GM12872 (cell line): ENCODE data around the gene NCK2.

Experiments
- TF ChIP-seq, protein P1 (sequence below): IDR thresholded peaks from 3 replicates; pipeline ENCODE4 v1.5.1; 2011; ENCODE audit warnings: low read depth, mild to moderate bottlenecking, low read length, moderate library complexity; ENCODE audit not compliant: insufficient read depth

Gene NCK2

DNA sequence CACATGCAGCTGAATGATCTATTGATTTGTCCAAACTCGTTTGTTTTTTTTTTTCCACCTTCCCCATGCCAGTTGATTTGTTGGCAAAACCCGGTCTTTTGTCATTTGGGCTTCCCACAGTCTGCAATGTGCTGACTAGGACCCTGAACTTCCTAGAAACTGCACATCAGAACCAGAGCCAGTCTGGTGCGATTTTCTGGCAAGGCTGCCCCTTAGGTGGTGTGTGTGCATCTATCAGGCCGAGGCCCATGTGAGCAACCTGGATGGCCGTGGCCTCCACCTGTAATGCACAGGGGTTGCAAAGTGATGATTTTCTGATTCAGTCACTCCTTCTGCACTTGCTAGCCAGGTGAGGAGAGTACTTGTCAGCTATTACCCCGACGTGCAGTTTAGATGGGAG is 47.8 kb downstream of the NCK2 start:
- TF ChIP-seq, protein P1, sequence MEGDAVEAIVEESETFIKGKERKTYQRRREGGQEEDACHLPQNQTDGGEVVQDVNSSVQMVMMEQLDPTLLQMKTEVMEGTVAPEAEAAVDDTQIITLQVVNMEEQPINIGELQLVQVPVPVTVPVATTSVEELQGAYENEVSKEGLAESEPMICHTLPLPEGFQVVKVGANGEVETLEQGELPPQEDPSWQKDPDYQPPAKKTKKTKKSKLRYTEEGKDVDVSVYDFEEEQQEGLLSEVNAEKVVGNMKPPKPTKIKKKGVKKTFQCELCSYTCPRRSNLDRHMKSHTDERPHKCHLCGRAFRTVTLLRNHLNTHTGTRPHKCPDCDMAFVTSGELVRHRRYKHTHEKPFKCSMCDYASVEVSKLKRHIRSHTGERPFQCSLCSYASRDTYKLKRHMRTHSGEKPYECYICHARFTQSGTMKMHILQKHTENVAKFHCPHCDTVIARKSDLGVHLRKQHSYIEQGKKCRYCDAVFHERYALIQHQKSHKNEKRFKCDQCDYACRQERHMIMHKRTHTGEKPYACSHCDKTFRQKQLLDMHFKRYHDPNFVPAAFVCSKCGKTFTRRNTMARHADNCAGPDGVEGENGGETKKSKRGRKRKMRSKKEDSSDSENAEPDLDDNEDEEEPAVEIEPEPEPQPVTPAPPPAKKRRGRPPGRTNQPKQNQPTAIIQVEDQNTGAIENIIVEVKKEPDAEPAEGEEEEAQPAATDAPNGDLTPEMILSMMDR = no peak

DNA sequence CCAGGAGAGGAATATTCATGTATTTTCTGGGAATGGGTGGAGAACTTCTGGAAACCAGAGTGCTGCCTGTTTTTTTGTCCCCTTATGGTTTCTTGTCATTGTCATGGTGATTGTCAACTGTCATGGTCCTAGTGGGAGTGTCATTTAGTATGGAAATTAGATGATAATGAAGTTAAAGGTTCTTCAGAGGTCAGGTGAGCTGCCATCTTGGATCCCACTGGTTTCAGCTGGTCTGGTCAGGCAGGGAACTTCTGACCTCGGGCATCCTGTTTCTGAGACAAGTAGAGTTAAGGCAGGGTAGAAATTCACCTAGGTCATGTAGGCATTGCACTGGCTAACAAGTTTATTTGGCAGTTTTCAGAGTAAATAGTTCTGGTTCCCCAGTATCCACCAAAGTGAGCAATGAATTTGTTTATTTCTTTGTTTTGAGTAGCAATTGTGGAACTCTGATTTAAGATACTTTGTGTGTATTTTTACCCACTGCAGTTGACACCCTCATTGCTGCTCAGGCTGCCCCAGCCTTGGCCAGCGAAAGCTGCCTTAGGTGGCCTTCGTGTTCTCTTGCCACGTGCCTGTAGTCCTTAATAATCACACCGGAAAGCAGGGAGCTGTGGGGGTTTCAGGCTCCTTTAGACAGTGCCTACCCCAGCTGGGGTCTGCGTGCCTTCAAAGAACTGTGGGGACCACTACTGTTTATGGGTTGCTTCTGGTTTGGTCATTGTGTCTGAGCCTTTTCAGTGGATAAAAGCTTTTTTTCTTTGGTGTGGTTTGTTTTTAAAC is 48.7 kb downstream of the NCK2 start:
- TF ChIP-seq, protein P1 = no peak

DNA sequence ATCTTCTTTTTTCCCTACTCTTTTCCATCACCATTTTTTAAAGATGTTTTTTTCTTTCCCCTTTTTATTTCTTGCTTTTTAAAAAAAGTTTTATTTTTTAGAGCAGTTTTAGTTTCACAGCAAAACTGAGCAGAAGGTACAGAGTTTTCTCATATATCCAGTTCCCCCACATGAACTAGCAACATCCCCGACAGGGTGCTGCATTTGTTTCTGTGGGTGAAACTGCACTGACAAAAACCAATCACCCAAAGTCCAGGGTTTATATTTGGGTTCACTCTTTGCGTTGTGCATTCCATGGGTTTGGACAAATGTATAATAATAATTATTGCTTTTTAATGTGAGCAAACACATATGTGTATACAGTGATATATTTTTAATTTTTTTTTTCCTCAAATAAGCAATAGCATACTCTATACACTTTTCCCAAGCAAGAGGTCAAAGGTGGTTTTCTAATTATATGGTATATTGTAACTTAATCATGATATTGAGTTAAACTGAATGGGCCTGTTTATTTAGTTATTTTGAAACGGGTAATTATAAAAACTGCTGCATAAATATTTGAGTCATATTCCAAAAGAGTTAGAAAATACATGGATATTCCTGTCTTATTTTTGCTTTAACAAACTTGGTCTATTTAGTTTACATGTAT is 50.3 kb downstream of the NCK2 start:
- TF ChIP-seq, protein P1 = no peak

DNA sequence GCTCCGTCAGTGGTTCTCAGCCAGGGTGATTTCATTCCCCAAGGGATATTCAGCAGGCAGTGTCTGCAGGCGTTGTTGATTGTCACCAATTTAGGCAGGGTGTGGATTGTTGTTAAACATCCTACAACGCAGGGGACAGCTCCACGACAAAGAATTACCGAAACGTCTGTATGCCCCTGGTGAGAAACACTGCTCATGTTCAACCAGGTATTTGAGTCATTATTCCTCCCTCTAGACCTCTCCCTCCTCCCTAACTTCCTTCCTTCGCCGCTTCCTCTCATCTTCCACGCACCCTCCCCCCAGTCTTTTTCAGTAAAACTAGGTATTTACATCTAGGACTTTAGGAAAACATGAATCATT is 50.8 kb downstream of the NCK2 start:
- TF ChIP-seq, protein P1 = no peak

DNA sequence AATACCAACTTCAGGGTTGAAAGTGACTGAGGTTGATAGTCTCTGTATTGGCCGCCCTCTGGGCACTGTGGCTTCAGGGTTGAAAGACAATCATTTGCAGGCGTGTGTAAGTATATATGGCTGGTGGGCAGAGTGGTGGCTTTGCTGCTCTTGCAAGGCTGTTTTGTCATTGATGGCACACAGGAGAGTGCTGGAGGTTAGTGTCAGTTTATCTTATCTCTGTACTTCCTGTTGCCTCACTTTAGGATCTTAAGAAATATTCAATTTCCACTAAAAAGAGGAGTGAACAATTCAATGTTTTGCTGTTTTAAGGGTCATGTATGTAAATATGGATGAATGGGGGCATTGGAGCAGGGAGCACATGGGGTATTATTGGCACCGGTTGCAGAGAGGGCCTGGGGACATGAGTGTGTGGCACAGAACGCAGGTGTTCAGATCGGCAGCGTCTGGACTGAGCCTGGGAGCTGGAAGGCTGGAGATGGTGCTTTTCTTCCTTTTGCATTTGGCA is 51.5 kb downstream of the NCK2 start:
- TF ChIP-seq, protein P1 = no peak

DNA sequence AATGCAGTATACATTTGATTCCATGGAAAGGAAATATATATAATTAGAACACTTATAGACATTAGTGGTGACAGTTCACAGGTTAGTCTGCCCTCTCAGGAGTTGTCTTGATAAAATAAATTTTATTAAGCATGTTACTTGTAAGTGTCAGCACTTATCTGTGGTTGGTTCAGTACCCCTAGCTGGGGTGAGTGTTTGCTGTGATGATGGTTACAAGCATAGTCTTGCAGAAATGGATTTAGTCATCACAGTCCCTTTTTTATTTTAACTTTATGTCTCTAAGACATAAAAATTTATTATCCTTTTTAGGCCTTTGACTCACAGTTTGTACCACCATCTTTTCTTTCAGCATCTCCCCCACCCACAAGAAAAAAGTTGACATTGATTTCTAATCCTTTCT is 52.1 kb downstream of the NCK2 start:
- TF ChIP-seq, protein P1 = no peak

DNA sequence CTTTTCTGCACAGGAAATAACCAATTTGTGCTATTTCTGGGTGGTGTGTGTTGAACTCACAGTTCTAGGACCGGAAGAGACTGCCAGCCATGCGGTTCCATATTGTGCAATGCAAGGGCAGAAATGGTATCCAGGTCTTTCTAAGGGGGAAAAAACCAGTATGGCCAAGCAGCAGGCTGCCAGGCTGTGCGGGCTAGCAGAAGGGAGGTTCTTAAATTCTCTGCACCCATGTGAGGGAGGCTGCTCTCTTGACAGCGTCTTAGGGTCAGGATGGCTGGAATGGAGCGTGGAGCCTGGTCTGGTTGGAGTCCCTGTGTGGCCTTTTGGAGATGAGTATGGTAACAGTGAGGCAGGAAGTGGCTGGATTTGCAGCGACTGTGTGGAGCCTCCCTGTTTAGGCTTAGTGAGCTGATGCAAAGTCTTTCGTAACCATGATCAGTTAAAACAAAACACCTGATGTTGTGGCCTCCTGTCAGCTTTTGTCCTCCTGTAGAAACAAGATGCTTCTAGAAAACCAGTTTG is 52.6 kb downstream of the NCK2 start:
- TF ChIP-seq, protein P1 = no peak
